ENCODE results near the gene MED28. TPM values are rescaled to one million over a fixed set of nuclear protein-coding genes. Genes with fewer than 3 reads are reported as not detected.
A peak's percentile ranks its signal among the peaks of the same experiment; 100 is the strongest.

The MED28 gene
- total and polyA plus RNA-seq, 2 donors (not counting 1 experiment from before 2014, with no cell fraction given): 11.8 to 81.5 TPM

DNA sequence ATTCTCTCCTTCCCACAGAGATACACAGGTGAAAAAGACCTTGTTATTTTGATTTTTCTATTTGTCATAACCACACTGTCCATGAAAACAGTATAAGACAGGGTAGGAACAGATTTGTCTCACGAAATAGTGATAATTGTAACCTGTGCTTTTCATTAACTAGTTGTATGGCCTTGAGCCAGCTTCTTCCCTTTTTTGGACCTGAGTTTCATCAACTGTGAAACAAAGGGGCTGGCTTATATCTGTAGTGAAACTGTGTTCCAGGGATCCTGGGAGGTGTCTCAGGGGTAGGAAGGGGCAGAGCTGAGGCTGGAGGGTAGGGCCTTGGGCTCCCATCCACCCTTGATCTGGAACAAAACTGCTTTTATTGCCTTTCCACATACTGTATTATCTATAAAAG, 50.9 kb downstream of the MED28 start:
- Mint-ChIP-seq H3K9me3 (ENCODE audit: insufficient read depth) (peaks cover 2% of the 10 kb centered on the region), H3K4me1 (peaks cover 43% of the 10 kb centered on the region), H3K27ac (no peak overlapping the region), H3K27me3 (peaks cover 13% of the 10 kb centered on the region), H3K4me3 (no peak overlapping the region)
- ChIA-PET CTCF (no interaction called here), POLR2A (no interaction called here)
- Histone ChIP-seq H4K20me1 (ENCODE audit: control insufficient read depth, insufficient read depth, low read length, poor library complexity, severe bottlenecking) (no peaks in the 10 kb centered on the region), H3K4me1 (ENCODE audit: control insufficient read depth in 2 of 2, insufficient read depth in 2 of 2, low read length in 2 of 2) (peaks cover 26 to 32% of the 10 kb centered on the region in 2 donors), H3K27ac (ENCODE audit: low read length in 2 of 2) (no peak overlapping the region), H3K36me3 (replicated peaks in 1 of 2; ENCODE audit: control extremely low read depth in 1 of 2, control insufficient read depth in 1 of 2, extremely low read depth in 1 of 2, insufficient read depth in 2 of 2, low read length in 1 of 2) (no peaks in the 10 kb centered on the region), H3K4me2 (replicated peaks; ENCODE audit: low read depth, low read length, poor library complexity, severe bottlenecking) (peak overlapping the region; percentile 45), H3K9ac (ENCODE audit: low read length) (no peak overlapping the region), H3K27me3 (replicated peaks in 1 of 4; ENCODE audit: control extremely low read depth in 1 of 4, control insufficient read depth in 3 of 4, insufficient read depth in 4 of 4, low read length in 3 of 4) (no peaks in the 10 kb centered on the region), H2AFZ (ENCODE audit: insufficient read depth, low read depth, low read length, poor library complexity, severe bottlenecking) (no peak overlapping the region), H3K4me3 (ENCODE audit: control extremely low read depth in 1 of 5, extremely low read depth in 1 of 5, insufficient read depth in 1 of 5, low read depth in 2 of 5, low read length in 4 of 5) (no peak overlapping the region), H3K79me2 (ENCODE audit: control insufficient read depth, insufficient read depth, low read length) (no peaks in the 10 kb centered on the region), H3K9me3 (ENCODE audit: control extremely low read depth in 1 of 3, control insufficient read depth in 2 of 3, insufficient read depth in 1 of 3, low read length in 2 of 3) (peaks cover 0 to 3% (median 0%) of the 10 kb centered on the region in 3 donors)
- TF ChIP-seq, protein P1, sequence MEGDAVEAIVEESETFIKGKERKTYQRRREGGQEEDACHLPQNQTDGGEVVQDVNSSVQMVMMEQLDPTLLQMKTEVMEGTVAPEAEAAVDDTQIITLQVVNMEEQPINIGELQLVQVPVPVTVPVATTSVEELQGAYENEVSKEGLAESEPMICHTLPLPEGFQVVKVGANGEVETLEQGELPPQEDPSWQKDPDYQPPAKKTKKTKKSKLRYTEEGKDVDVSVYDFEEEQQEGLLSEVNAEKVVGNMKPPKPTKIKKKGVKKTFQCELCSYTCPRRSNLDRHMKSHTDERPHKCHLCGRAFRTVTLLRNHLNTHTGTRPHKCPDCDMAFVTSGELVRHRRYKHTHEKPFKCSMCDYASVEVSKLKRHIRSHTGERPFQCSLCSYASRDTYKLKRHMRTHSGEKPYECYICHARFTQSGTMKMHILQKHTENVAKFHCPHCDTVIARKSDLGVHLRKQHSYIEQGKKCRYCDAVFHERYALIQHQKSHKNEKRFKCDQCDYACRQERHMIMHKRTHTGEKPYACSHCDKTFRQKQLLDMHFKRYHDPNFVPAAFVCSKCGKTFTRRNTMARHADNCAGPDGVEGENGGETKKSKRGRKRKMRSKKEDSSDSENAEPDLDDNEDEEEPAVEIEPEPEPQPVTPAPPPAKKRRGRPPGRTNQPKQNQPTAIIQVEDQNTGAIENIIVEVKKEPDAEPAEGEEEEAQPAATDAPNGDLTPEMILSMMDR (IDR thresholded peaks at IDR 0.05): no peak
- no peak for TF ChIP-seq EZH2 (IDR thresholded peaks at IDR 0.05; ENCODE audit: borderline replicate concordance, insufficient read depth, low read depth, low read length, poor library complexity, severe bottlenecking)
- intact Hi-C loops (cut with micrococcal nuclease): no loop called here
- WGBS (ENCODE audit: insufficient coverage): no CpG with 5 or more reads among the region's 1 CpG
- no peak for ATAC-seq (ENCODE audit: low read depth)
- no peak for DNase-seq

DNA sequence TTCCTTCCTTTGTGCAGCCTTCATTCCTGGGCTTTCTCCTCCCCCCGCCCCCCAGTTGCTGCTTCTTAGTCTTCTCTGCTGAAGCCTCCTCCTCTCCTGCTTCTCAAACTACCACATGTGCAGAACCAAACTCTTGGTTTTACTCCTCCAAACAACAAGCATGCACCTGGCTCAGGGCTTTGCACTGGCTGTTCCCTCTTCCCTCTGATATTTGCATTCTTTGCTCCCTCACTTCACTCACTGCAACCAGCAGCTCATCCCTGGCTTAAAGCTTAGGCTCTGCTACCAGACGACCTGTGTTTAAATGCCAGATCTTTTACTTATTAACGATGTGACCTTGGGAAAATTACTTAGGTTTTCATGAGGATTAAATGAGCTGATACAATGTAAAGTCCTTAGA, 51.4 kb downstream of the MED28 start:
- Histone ChIP-seq H3K4me2 (replicated peaks; ENCODE audit: low read depth, low read length, poor library complexity, severe bottlenecking) (no peak overlapping the region), H3K27ac (ENCODE audit: low read length in 2 of 2) (no peak overlapping the region), H3K27me3 (replicated peaks in 1 of 4; ENCODE audit: control extremely low read depth in 1 of 4, control insufficient read depth in 3 of 4, insufficient read depth in 4 of 4, low read length in 3 of 4) (peaks cover 0 to 3% (median 0%) of the 10 kb centered on the region in 4 experiments), H3K4me3 (ENCODE audit: control extremely low read depth in 1 of 5, extremely low read depth in 1 of 5, insufficient read depth in 1 of 5, low read depth in 2 of 5, low read length in 4 of 5) (no peak overlapping the region), H4K20me1 (ENCODE audit: control insufficient read depth, insufficient read depth, low read length, poor library complexity, severe bottlenecking) (no peaks in the 10 kb centered on the region), H3K36me3 (replicated peaks in 1 of 2; ENCODE audit: control extremely low read depth in 1 of 2, control insufficient read depth in 1 of 2, extremely low read depth in 1 of 2, insufficient read depth in 2 of 2, low read length in 1 of 2) (no peaks in the 10 kb centered on the region), H2AFZ (ENCODE audit: insufficient read depth, low read depth, low read length, poor library complexity, severe bottlenecking) (no peak overlapping the region), H3K79me2 (ENCODE audit: control insufficient read depth, insufficient read depth, low read length) (no peaks in the 10 kb centered on the region), H3K9me3 (ENCODE audit: control extremely low read depth in 1 of 3, control insufficient read depth in 2 of 3, insufficient read depth in 1 of 3, low read length in 2 of 3) (peaks cover 0 to 3% (median 0%) of the 10 kb centered on the region in 3 donors), H3K4me1 (ENCODE audit: control insufficient read depth in 2 of 2, insufficient read depth in 2 of 2, low read length in 2 of 2) (peaks cover 26 to 32% of the 10 kb centered on the region in 2 donors), H3K9ac (ENCODE audit: low read length) (no peak overlapping the region)
- no peak overlapping the region for H3K4me3 Mint-ChIP-seq
- no peak for DNase-seq
- H3K27ac Mint-ChIP-seq: no peak overlapping the region
- WGBS (ENCODE audit: insufficient coverage): 100% methylated on average over 1 of the region's 3 CpGs
- peaks cover 10% of the 10 kb centered on the region for H3K27me3 Mint-ChIP-seq
- CTCF ChIA-PET: no interaction called here
- POLR2A ChIA-PET: no interaction called here
- TF ChIP-seq, protein P1 (IDR thresholded peaks at IDR 0.05): no peak
- TF ChIP-seq EZH2 (IDR thresholded peaks at IDR 0.05; ENCODE audit: borderline replicate concordance, insufficient read depth, low read depth, low read length, poor library complexity, severe bottlenecking): no peak
- peaks cover 43% of the 10 kb centered on the region for H3K4me1 Mint-ChIP-seq
- intact Hi-C loops (cut with micrococcal nuclease): no loop called here
- ATAC-seq (ENCODE audit: low read depth): no peak
- H3K9me3 Mint-ChIP-seq (ENCODE audit: insufficient read depth): peaks cover 2% of the 10 kb centered on the region

Measured in B cell (primary cell).